IPS-15b (cell line): ENCODE data around the gene CFAP54.

Experiments used
- H3K27me3 ChIP-seq: one replicate; pipeline ENCODE4 v1.6.1; 2013; ENCODE audit warnings: low read length; ENCODE audit not compliant: control insufficient read depth, insufficient read depth
- H3K36me3 ChIP-seq: one replicate; pipeline ENCODE4 v1.6.1; 2013; ENCODE audit warnings: low read length; ENCODE audit not compliant: control insufficient read depth, insufficient read depth
- H3K4me1 ChIP-seq: one replicate; pipeline ENCODE4 v1.6.1; 2013; ENCODE audit warnings: mild to moderate bottlenecking, low read length; ENCODE audit not compliant: control insufficient read depth, insufficient read depth
- H3K4me3 ChIP-seq: one replicate; pipeline ENCODE4 v1.5.1; 2013; ENCODE audit warnings: low read depth, low read length
- H3K9ac ChIP-seq: one replicate; pipeline ENCODE4 v1.6.1; 2013; ENCODE audit warnings: low read depth, mild to moderate bottlenecking, low read length
- H3K9me3 ChIP-seq: one replicate; pipeline ENCODE4 v1.6.1; 2013; ENCODE audit warnings: mild to moderate bottlenecking, low read length; ENCODE audit not compliant: control insufficient read depth, insufficient read depth

Gene CFAP54

GRCh38 chr12:96919510-96920210 is 430.3 kb downstream of the CFAP54 start:
- no peaks in the 10 kb centered on the region for H3K4me1 ChIP-seq
- H3K27me3 ChIP-seq, result no peaks in the 10 kb centered on the region
- no peak overlapping the region for H3K4me3 ChIP-seq
- H3K9me3 ChIP-seq, result no peaks in the 10 kb centered on the region
- no peaks in the 10 kb centered on the region for H3K36me3 ChIP-seq
- H3K9ac ChIP-seq, result no peak overlapping the region
